Retina (tissue), 1 donor: ENCODE measurements around the gene MND1.

Experiments used
- DNase-seq: peaks from one replicate; pipeline ENCODE4 v3.0.0-alpha.2; 2016

The MND1 gene

GRCh38 chr4:153347117-153347516 is 2.6 kb downstream of the MND1 start:
- no peak for DNase-seq

- no peak for DNase-seq
Observed at GRCh38 chr4:153348006-153348405, 3.5 kb downstream of the MND1 start.

GRCh38 chr4:153349206-153349805 is 4.8 kb downstream of the MND1 start:
- DNase-seq, result no peak

GRCh38 chr4:153362184-153362583 is 17.7 kb downstream of the MND1 start:
- no peak for DNase-seq

GRCh38 chr4:153364061-153364460 is 19.6 kb downstream of the MND1 start:
- DNase-seq, result no peak

- DNase-seq, result no peak
Observed at GRCh38 chr4:153365003-153365402, 20.5 kb downstream of the MND1 start.

GRCh38 chr4:153366486-153366885 is 22.0 kb downstream of the MND1 start:
- no peak for DNase-seq

- DNase-seq, result no peak
Observed at GRCh38 chr4:153367092-153367491, 22.6 kb downstream of the MND1 start.

- DNase-seq, result no peak
Observed at GRCh38 chr4:153369021-153369420, 24.5 kb downstream of the MND1 start.

GRCh38 chr4:153371701-153372234 is 27.3 kb downstream of the MND1 start:
- no peak for DNase-seq

- no peak for DNase-seq
Observed at GRCh38 chr4:153372967-153373562, 28.6 kb downstream of the MND1 start.

GRCh38 chr4:153374442-153374841 is 30.0 kb downstream of the MND1 start:
- DNase-seq, result no peak

GRCh38 chr4:153375303-153375702 is 30.8 kb downstream of the MND1 start:
- DNase-seq, result no peak

GRCh38 chr4:153383131-153383530 is 38.6 kb downstream of the MND1 start:
- no peak for DNase-seq

- no peak for DNase-seq
Observed at GRCh38 chr4:153384160-153384559, 39.7 kb downstream of the MND1 start.

- no peak for DNase-seq
Observed at GRCh38 chr4:153385784-153386183, 41.3 kb downstream of the MND1 start.

- DNase-seq, result no peak
Observed at GRCh38 chr4:153387981-153388380, 43.5 kb downstream of the MND1 start.

GRCh38 chr4:153393397-153393796 is 48.9 kb downstream of the MND1 start:
- DNase-seq, result no peak

- DNase-seq, result no peak
Observed at GRCh38 chr4:153394945-153395344, 50.5 kb downstream of the MND1 start.

- DNase-seq, result no peak
Observed at GRCh38 chr4:153398713-153399112, 54.2 kb downstream of the MND1 start.

GRCh38 chr4:153399358-153399757 is 54.9 kb downstream of the MND1 start:
- DNase-seq, result no peak

GRCh38 chr4:153401501-153401900 is 57.0 kb downstream of the MND1 start:
- no peak for DNase-seq

GRCh38 chr4:153402366-153402765 is 57.9 kb downstream of the MND1 start:
- DNase-seq, result no peak

- DNase-seq, result no peak
Observed at GRCh38 chr4:153403726-153404125, 59.2 kb downstream of the MND1 start.

GRCh38 chr4:153407906-153408305 is 63.4 kb downstream of the MND1 start:
- no peak for DNase-seq
